Measurements from ENCODE around the gene SHOC2.
"Not testable (repeated sequence)": the region's sequence is repeated elsewhere in the genome, so short reads cannot be mapped to it uniquely, and the experiment has no call there.

Gene SHOC2

GRCh38 chr10:110901954-110902819 is 17.2 kb upstream of the SHOC2 start:
- no peak for DNase-seq (ENCODE audit: low read depth in 2 of 2)

- DNase-seq (ENCODE audit: low read depth in 2 of 2) = no peak
Measured at GRCh38 chr10:110903280-110904278, 15.8 kb upstream of the SHOC2 start.

- DNase-seq (ENCODE audit: low read depth in 2 of 2) = no peak
Measured at GRCh38 chr10:110910138-110910537, 9.3 kb upstream of the SHOC2 start.

- DNase-seq (ENCODE audit: low read depth in 2 of 2) = no peak
Measured at GRCh38 chr10:110912374-110912773, 7.0 kb upstream of the SHOC2 start.

GRCh38 chr10:110914431-110914830 is 5.0 kb upstream of the SHOC2 start:
- DNase-seq (ENCODE audit: low read depth in 2 of 2) = no peak

GRCh38 chr10:110915035-110915434 is 4.4 kb upstream of the SHOC2 start:
- no peak for DNase-seq (ENCODE audit: low read depth in 2 of 2)

- DNase-seq (ENCODE audit: low read depth in 2 of 2) = not testable (repeated sequence)
Measured at GRCh38 chr10:110915600-110915999, 3.8 kb upstream of the SHOC2 start.

- DNase-seq (ENCODE audit: low read depth in 2 of 2) = no peak
Measured at GRCh38 chr10:110916554-110917346, 2.7 kb upstream of the SHOC2 start.

GRCh38 chr10:110918269-110918642 is 1.1 kb upstream of the SHOC2 start:
- peak; percentile 65 to 74 for DNase-seq (ENCODE audit: low read depth in 2 of 2)

GRCh38 chr10:110918643-110919348 is 608 bp upstream of the SHOC2 start, which contains the start of gene BBIP1:
Gene BBIP1, minus strand, starts transcription at chr10:110919180. Its CDS starts 1,023 bp downstream, at chr10:110918157.
- no peak for DNase-seq (ENCODE audit: low read depth in 2 of 2)

GRCh38 chr10:110919971-110920881 is 822 bp downstream of the SHOC2 start:
- peak in 1 of 2 donors; percentile 11 for DNase-seq (ENCODE audit: low read depth in 2 of 2)

- no peak for DNase-seq (ENCODE audit: low read depth in 2 of 2)
Measured at GRCh38 chr10:110923856-110924493, 4.6 kb downstream of the SHOC2 start.

GRCh38 chr10:110927461-110927860 is 8.1 kb downstream of the SHOC2 start:
- DNase-seq (ENCODE audit: low read depth in 2 of 2) = no peak

- DNase-seq (ENCODE audit: low read depth in 2 of 2) = no peak
Measured at GRCh38 chr10:110931769-110932381, 12.5 kb downstream of the SHOC2 start.

GRCh38 chr10:110932505-110933180 is 13.2 kb downstream of the SHOC2 start:
- no peak for DNase-seq (ENCODE audit: low read depth in 2 of 2)

- DNase-seq (ENCODE audit: low read depth in 2 of 2) = no peak
Measured at GRCh38 chr10:110936757-110937156, 17.4 kb downstream of the SHOC2 start.

GRCh38 chr10:110939419-110939818 is 20.0 kb downstream of the SHOC2 start:
- DNase-seq (ENCODE audit: low read depth in 2 of 2) = no peak

GRCh38 chr10:110944792-110945396 is 25.5 kb downstream of the SHOC2 start:
- no peak for DNase-seq (ENCODE audit: low read depth in 2 of 2)

Data from stimulated activated CD4-positive, alpha-beta T cell treated with anti-CD3 and anti-CD28 coated beads, Interleukin-1b, Interleukin-23, amount 100 ng/mL, for 4 hours (primary cell).